NCI-H1417 treated with DMSO at 0.1 percent for 48 hours (cell line): Measurements from ENCODE around the gene STAM.

Experiments used
- DNase-seq: peaks from one replicate; lab custom pipeline; 2025; lab: John Stamatoyannopoulos, UW

Gene STAM

DNA sequence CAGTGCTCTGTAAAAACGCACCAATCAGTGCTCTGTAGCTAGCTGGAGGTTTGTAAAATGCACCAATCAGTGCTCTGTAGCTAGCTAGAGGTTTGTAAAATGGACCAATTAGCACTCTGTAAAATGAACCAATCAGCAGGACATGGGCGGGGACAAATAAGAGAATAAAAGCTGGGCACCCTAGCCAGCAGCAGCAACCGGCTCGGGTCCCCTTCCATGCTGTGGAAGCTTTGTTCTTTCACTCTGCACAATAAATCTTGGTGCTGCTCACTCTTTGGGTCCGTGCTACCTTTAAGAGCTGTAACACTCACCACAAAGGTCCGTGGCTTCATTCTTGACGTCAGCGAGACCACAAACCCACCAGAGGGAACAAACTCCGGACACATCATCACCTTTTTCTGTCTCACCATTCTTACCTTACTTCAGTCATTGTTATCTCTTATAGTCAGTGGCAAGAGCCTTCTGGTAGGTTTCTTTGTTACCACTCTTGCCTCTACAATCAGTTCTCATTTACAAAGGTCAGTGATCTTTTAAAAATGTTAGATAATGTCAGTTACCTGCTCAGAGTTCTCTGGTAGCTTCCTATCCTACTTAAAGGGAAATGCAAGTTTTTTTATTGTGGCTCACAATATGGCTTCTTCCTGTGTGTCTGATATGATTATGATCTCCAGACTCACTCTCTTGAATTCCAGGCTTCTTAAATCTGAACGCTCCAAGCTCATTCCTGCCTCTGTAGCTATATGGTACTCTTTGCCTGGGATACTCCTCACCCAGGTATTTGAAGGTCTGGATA lies 4.5 kb downstream of the STAM start:
- no peak for DNase-seq

DNA sequence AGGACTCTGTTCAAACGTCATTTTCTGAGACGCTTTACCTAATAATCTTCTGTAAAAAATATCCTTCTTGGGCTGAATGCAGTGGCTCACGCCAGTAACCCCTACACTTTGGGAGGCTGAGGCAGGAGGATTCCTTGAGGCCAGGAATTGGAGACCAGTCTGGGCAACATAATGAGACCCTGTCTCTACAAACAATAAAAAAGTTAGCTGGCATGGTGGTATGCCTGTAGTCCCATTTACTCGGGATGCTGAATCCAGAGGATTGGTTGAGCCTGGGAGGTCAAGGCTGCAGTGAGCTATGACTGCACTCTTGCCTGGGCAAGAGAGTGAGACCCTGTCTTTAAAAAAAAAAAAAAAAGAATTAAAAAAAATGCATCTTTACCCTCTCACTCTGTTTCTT lies 5.1 kb downstream of the STAM start:
- no peak for DNase-seq

DNA sequence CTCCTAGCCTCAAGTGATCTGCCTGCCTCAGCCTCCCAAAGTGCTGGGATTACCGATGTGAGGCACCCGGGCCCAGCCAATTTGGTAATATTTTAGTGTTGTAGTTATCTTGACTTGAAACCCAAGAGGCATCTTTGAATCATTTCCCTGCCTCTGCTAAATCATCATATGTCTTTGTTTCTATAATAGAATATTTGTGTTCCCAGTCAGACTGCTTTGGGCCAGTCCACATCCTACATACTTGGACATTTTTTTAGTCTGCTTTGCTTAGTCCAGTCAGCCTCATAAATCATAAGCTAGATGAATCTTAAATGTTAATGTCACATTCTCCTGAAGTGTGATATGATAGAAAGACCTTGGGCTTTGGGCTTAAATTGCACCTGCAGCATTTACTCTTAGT lies 5.9 kb downstream of the STAM start:
- DNase-seq: no peak

DNA sequence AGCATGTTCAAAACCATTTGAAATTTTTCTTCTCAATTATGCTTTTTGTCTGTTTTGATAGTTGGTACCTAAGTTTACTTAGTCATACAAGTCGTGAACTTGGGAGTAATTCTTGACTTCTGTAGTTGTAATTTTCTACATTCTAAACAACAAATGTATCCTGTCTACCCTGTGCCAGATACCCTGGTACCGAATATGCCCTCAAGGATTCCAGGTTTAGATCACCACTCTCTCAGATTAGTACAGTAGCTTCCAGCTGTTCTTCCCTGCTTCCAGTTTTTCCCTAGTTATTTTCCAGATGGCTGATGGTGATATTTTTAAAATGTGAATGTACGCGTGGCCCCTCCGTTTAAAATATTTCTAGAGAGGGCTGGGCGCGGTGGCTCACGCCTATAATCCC lies 6.5 kb downstream of the STAM start:
- no peak for DNase-seq

DNA sequence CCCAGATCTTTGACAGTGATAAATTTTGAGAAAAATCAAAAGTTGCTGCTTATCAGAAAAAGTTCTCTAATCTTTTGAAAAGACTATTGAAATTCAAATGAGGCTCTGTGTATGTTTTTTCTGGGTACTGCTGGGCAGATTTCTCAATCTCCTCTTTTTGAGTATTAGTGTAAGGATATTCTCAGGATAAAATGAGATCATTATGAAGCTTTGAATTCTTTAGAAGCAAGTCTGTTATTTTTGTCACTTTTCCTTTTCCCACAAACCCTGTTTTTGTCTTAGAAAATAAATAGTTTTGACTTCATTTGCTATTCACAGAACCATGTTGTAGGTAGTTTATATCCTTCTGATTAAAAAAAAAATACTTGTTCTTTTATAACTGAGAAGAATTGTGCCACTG lies 7.9 kb downstream of the STAM start:
- DNase-seq: no peak

DNA sequence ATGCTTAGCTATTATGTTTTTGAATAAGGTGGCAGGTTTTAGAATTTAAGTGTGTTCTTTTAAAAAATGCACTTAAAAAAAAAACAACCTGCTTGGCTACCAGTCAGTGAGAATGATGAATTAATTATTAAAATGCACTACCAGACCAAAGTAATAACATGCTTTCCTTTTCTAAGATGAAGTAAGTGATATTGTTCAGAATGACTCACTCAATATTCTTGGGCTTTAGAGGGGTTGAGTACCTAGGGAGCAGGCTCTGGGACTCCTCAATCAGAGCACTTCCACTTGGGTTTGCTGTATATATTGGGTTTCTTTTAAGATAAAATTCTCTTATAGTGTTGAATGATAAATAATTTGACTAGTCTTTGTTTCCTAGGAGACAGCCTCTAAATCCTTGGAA lies 8.6 kb downstream of the STAM start:
- no peak for DNase-seq

DNA sequence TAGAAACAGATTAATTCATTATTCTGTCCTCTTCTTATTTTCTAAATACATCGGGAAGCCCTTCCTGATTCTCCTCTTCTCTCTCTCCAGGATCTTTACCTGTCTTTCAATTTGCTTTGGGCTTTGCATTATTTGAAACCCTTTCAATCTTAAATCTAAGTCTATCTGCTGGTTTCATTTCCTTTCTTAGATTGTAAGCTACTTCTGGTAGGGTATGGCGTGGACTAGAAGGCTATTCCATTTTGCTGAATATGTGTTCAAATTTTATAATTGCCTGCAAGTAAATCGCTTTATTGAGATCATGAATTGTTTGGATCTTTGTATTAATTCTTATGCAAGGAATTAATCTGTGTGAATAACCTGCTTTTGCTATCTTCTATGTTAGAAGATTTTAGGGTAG lies 11.1 kb downstream of the STAM start:
- no peak for DNase-seq

DNA sequence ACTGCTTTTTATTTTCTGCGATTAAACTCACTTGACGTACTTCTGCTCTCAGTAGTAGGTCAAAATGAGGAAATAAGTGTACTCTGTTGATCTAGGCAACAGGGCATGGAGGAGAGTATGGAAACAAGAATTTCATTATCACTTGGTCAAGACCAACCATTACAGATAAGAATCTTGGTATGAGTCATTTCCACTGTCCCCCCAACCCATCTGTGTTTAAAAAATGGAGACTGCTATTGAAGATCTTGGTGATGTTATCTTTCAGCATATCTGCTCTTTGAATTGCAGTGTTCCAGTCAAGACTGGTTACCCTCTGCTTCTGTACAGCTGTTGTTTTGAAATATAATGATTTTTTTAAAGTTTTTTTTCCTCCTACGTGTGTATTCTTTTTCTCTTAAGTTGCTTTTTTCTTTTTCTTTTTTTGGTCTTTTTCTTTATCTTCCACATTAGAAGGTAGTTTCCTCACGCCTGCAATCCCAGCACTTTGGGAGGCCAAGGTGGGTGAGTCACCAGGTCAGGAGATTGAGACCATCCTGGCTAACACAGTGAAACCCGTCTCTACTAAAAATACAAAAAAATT lies 11.7 kb downstream of the STAM start:
- no peak for DNase-seq

DNA sequence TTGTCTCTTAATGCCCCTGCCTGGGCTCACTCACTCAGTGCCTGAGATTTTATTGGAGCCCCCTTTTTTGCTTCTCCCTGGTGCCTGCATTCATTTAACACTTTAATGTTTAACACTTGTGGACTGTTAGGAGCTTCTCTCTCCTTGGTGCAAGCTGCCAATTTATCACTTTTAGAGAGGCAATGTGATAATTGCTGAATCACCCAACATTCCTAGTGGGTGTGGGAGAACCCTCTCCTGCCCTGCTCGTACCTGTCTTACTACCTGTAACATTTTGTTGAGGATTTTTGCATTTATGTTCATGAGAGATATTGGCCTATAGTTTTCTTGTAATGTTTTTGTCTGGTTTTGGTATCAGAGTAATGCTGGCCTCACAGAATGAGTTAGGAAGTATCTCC lies 13.2 kb downstream of the STAM start:
- no peak for DNase-seq

DNA sequence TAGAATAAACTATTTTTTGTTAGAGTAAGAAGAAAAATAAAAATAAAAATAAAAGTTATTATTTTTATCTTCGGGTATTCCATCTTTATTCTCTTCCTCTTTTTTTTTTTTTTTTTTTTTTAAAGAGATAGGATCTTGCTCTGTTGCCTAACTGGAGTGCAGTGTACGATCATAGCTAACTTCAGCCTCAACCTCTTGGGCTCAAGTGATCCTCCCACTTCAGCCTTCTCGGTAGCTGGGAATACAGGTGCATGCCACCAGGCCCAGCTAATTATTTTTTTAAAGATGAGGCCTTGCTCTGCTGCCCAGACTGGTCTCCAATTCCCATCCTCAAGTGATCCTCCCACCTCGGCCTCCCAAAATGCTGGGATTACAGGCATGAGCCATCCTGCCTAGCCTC lies 15.4 kb downstream of the STAM start:
- DNase-seq: no peak

DNA sequence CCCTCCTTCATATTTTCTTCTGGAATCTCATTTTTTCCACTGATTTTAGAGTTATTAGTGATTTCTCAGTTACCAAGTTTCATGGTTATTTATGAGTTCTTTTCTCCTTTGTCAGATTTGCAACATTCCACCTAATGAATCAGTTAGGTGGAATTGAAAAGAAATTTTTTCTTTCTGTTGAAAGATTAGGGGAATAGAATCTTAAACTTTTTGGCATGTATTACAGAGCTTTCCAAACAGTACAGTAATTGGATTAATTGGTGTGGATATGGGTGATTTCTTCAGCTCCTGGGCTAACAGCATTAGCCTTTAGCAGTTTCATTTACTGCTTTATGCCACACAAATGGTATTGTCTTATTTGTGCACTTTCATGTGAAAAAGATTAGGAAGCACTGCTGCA lies 17.0 kb downstream of the STAM start:
- DNase-seq: no peak

DNA sequence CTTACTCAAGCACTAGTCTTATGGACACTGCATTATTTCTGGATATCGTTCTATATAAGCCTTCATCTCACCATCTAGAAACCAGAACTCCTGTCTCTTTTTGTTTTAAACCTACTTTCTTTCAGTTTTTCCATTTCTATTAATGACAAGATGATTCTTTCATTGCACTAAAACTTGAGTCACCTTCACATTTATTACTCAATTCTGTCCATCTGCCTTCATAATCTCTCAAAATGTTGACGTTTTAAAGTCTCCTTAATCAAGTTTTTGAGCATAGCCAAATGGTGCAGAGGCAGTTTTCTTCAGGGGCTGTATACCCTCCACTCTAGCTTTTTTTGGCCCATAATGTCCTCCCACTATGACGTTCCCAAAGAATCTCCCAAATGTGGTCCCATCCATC lies 17.6 kb downstream of the STAM start:
- DNase-seq: no peak

DNA sequence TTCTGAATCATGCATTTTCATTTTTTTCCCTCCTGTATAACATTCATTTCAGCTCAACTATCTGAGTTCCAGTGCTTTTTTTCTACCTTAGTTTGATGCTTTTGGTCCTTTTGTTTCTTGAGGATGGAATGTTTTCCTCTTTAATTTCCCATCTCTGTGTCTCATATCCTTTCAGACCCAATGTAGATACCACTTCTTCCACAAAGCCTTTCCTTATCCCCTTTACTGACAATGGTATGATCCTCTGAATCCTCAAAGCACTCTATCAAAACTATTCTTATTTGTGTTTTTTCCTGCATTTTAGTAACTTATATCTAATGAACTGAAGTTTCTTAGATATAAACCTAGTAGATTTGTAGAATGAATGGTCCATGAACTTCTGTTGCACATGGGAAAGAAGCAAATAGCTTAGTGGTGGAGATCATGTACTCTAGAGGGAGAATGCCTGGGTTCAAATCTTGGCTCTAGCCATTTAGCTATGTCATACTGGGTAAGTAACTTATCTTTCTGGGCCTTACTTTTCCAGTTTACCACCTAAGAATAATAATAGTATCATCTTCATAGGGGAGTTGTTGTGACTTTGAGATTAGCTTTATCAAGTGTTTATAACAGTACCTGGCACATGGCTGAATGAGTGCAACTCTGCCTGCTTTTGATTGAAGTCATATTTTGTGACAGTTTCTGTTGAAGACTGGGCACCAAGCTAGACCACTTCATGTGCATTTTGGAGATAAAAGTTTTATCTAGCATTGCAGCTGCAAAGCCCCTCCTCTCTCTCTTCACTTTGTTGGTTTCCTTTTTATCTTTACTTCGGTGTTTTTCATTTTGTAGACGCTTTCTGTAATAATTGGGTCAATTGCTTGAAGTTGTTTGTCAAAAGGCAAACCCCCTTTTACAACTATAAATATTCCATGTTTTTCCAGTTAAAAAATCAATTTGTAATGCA lies 18.5 kb downstream of the STAM start:
- no peak for DNase-seq

DNA sequence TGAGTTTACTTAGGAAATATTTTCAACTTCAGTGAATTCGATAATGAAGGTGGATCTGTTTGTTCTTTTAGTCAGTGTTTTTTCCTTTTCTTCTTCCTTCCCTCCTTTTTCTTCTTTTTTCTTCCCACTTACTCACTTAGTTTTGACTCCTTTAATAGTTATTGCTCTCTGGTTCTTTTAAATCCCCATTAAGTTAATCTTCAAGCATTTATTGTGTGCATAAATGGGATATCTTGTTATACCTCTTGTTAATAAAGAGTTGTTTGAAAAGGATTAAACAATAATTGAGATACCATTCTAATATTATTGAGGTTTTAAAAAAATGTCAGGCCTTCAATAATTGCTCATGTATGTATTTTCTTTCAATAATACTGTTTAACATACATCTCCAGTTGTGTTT lies 19.5 kb downstream of the STAM start:
- DNase-seq: no peak

DNA sequence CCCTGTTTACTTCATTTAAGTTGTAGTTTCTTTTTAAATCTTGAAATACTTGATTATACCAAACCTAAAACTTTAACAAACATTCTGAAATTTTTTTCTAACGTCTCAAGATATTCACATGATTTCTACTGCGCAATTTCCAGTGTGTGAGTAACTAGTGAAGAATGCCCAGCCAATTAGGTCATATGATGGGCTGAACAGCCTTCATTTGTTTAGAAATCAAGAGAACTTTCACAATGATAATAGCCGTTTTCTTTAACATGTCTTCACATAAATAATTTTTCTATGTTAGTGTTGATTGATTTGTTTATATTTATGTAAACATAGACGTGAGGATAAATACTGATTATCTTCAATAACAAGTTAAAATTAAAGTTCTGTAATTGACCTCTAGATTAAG lies 21.8 kb downstream of the STAM start:
- DNase-seq: no peak

DNA sequence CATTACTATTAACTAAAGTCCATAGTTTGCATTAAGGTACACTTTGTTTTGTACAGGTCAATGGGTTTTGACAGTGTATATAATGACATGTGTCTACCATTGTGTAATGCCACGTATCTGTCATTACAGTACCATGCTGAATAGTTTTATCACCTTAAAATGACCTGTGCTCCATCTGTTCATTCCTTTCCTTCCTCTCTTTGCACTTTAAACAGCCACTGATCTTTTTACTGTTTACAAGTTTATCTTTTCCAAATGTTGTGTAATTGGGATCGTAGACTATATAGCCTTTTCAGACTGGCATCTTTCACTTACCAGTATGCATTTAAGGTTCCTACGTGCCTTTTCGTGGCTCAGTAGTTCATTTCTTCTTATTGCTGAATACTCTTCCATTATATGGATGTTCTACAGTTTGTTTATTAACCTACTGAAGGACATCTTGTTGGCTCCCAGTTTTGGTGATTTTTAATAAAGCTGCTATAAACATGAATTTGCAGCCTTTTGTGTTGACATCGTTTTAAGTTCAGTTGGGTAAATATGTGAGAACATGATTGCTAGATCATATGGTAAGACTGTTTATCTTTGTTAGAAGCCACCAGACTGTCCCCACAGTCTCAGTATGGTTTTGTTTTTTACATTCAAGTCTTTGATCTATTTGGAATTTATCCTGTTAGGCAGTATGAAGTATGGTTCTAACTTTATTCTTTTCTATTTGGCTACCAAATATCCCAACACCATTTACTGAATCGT lies 24.7 kb downstream of the STAM start:
- DNase-seq: no peak

DNA sequence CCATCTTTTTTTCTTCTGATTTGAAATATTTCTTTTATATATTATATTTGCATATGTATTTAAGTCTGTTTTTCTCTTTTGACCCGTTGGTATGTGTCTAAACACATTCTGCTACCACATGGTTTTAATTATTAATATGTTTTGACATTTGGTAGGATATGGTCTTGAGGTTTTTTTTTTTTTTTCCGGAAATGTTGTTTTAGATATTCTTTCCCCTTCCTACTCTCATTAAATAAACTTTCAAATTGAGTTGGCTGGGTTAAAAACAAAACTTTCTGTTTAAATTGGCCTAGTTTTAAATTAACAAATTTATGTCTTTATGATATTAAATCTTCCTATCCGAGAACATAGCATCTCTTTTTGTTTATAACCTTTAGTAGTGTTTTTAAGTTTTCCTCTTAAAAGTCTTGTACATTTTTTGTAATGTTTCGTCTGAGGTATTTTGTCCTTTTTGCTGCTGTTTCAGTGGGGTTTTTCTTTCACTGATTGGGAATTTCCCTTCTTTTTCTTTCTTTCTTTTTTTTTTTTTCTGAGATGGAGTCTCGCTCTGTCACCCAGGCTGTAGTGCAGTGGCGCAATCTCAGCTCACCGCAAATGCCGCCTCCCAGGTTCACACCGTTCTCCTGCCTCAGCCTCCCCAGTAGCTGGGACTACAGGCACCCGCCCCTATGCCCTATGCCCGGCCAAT lies 25.4 kb downstream of the STAM start:
- no peak for DNase-seq

DNA sequence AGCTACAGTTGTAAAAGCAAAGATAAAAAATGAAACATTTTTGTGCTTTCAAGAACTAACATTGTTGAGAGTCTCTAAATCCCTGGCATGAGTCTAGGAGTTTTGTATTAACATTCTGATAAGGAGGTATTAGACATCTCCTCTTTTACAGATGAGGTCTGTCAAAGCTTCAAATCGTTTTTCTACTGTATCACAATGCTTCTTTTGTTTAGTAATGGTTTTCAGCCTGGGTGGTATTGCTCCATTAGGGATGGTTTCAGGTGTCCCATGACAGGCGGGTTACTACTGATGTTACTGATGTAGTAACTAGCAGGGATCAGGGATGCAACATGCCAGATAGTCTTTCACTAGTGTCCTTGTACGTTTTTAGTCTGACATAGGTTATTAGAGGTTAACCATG lies 27.4 kb downstream of the STAM start:
- no peak for DNase-seq

DNA sequence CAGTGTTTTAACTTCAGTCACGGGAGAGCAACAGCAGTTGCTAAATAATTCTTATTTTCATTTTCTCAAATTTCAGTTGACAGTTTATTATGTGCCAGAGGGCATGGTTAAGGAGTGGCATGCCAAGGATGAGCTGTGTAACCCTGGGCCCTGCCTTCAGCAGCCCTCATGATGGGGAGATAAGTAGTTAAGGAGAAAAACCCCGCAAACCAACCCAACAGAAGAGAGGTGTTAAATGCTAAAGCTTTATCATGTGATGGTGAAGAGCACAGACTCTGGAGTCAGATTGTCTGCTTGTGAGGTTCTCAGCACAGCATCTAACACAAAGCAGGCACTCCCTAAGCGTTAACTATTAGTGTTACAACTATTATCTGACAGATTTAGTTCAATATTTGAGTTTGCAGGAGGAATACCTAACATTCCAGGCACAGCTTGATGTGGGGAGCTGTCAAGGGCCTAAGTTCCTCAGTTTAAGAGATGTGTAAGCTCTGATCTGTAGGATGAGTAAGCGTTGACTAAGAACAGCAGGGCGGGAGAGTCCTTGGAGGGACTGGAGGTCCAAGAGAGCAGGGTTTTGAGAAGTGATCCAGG lies 29.6 kb downstream of the STAM start:
- no peak for DNase-seq

DNA sequence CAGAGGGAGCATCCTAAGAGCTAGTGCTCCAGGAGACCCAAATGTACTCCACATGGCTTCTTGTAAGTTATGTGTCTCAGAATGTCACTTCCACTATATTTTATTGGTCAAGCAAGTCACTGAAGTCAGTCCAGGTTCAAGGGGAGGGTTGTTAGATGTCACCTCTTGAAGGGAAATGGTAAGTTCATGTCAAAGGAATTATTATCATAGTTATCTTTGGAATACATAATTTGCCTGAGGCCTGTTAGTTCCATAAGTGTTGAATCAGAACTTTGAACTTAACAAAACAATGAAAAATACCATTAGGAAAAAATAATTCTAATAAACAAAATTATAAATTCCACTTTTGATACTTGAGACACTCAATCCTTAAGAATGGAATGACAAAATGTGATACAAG lies 30.6 kb downstream of the STAM start:
- DNase-seq: no peak

DNA sequence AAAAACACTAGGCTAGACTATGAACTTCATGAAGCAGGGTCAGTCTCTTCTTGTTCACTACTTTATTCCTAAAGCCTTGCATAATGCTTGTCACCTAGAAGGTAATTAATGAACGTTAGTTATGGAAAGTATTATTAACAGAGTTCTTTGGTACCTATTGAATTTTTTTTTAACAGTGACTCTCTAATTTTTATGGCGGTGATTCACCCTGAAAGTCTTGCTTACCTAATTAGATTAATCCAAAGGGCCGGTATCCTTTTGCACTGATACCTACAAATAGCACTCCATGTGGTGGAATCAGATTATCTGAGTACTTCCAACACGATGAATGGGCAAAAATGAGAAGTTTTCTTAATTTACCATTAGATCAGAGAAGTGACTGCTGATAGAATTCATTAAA lies 31.7 kb downstream of the STAM start:
- DNase-seq: no peak
